Breast epithelium (tissue), 4 donors: ENCODE measurements around the gene C1orf115. TPM values are rescaled to one million over a fixed set of nuclear protein-coding genes. Genes with fewer than 3 reads are reported as not detected.
A peak's percentile ranks its signal among the peaks of the same experiment; 100 is the strongest.
"Not testable (repeated sequence)": the region's sequence is repeated elsewhere in the genome, so short reads cannot be mapped to it uniquely, and the experiment has no call there.

ENCODE experiments used
- DNase-seq, 2 donors: peaks; one replicate each; pipeline ENCODE4 v3.0.0-alpha.2; 2019; ENCODE audit warnings: low spot score in 2 of 2
- H3K27ac ChIP-seq, 2 donors: fragments of 200-600 bp; sonication (generic) in 1 of 2; one replicate each; pipeline ENCODE4 v1.5.1; 2016 to 2019; ENCODE audit warnings: mild to moderate bottlenecking in 1 of 2
- H3K27me3 ChIP-seq, 2 donors: fragments of 200-600 bp; sonication (generic) in 1 of 2; one replicate each; pipeline versions ENCODE4 v1.5.1 to v1.6.0; 2017 to 2019; ENCODE audit warnings: control low read depth in 1 of 2, mild to moderate bottlenecking in 1 of 2
- H3K36me3 ChIP-seq: fragments of 200-600 bp; one replicate; pipeline ENCODE4 v1.5.1; 2019
- H3K4me1 ChIP-seq, 2 donors: fragments of 200-600 bp; sonication (generic); one replicate each; pipeline ENCODE4 v1.5.1; 2016 to 2019; ENCODE audit warnings: control low read depth in 1 of 2
- H3K4me3 ChIP-seq, 3 donors: fragments of 200-600 bp; sonication (generic); 1 replicate in 2 of 3; 2 replicates in 1 of 3; pipeline ENCODE4 v1.5.1; 2016 to 2019; ENCODE audit warnings: mild to moderate bottlenecking in 3 of 3, moderate library complexity in 2 of 3
- H3K9me3 ChIP-seq, 2 donors: fragments of 200-600 bp; sonication (generic) in 1 of 2; one replicate each; pipeline ENCODE4 v1.5.1; 2016 to 2019; ENCODE audit warnings: control low read depth in 1 of 2
- CTCF ChIP-seq, 3 donors: fragments of 450-650 bp; IDR thresholded peaks; one replicate each; pipeline ENCODE4 v1.5.1; 2016 to 2017; ENCODE audit warnings: antibody characterized with exemption in 3 of 3, mild to moderate bottlenecking in 3 of 3, moderate library complexity in 3 of 3
- POLR2A ChIP-seq: fragments of 450-650 bp; IDR thresholded peaks from one replicate; pipeline ENCODE4 v1.6.1; 2016; ENCODE audit warnings: antibody characterized with exemption, mild to moderate bottlenecking, moderate library complexity
- POLR2AphosphoS5 ChIP-seq, 3 donors: sonication (generic); formaldehyde crosslinking; IDR thresholded peaks; one replicate each; pipeline ENCODE4 v1.6.1; 2017; ENCODE audit warnings: antibody characterized with exemption in 3 of 3
- intact Hi-C: fragments of 100-400 bp; cut with DNase I; formaldehyde crosslinking; loops from one replicate; pipeline ENCODE4 v1.15.1; 2023; ENCODE audit warnings: low total_unique reads
- total RNA-seq, 3 donors: library from RNA; depleted of rRNA; stranded (reverse); fragments of >200 nt; gene quantifications; one replicate each; pipeline ENCODE4 v1.1.0, GENCODE V29; 2016

Gene C1orf115
- total RNA-seq, 3 donors from 2014 or later = 29.3 to 44.6 (median 38.1) TPM

GRCh38 chr1:220708936-220709801 lies 19.0 kb downstream of the C1orf115 start:
- H3K36me3 ChIP-seq = no peaks in the 10 kb centered on the region
- TF ChIP-seq POLR2AphosphoS5 (IDR thresholded peaks at IDR 0.05) (no peak), CTCF (IDR thresholded peaks at IDR 0.05) (no peak), POLR2A (no peak)
- H3K4me3 ChIP-seq = no peak overlapping the region
- intact Hi-C loops = no loop called here
- no peaks in the 10 kb centered on the region for H3K4me1 ChIP-seq
- DNase-seq = no peak
- peak overlapping the region; percentile 33 to 38 for H3K27ac ChIP-seq
- no peaks in the 10 kb centered on the region for H3K9me3 ChIP-seq
- no peaks in the 10 kb centered on the region for H3K27me3 ChIP-seq

GRCh38 chr1:220710333-220710732 lies 20.2 kb downstream of the C1orf115 start:
- no peaks in the 10 kb centered on the region for H3K9me3 ChIP-seq
- DNase-seq = no peak
- no peak overlapping the region for H3K4me3 ChIP-seq
- H3K27me3 ChIP-seq = no peaks in the 10 kb centered on the region
- H3K36me3 ChIP-seq = no peaks in the 10 kb centered on the region
- intact Hi-C loops = no loop called here
- H3K27ac ChIP-seq = peak overlapping the region; percentile 8 to 55
- TF ChIP-seq POLR2AphosphoS5 (IDR thresholded peaks at IDR 0.05) (no peak), POLR2A (no peak), CTCF (IDR thresholded peaks at IDR 0.05) (no peak)
- no peaks in the 10 kb centered on the region for H3K4me1 ChIP-seq

DNA sequence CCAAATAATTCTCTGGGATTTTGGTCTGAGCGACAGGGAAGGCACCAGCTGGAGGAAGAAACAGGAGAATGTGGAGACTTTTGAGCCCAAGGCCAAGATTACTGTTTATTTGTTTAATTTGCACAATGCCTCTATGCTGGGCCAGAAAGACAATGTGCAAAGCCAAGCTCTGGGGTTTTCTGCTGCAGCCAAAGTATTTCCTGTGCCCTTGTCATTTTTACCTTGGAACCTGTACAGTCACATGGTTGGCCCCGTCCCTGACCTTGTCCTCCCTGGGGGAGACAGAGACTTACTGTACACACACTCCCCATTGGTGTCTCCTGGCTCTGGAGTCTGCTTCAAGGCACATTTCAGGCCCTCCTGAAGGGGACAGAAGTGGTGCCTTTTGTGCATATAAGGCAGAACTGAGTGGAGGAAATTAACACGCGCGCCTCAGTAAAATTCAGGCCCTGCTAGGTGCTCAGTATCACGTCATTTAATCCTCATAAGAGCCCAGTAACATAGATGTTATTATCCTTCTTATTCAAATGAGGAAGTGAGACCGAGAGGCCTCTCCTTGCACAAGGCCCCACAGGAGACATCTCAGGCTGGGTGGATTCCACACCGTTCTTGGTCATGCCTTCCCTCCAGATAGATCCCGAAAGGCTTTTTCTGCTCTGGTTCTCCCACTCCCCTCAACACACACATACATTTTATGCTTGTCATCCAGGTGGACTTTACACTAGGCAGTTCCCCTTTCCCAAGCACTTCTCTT lies 21.1 kb downstream of the C1orf115 start:
- H3K27ac ChIP-seq = peak overlapping the region; percentile 30 to 55
- H3K4me1 ChIP-seq = no peaks in the 10 kb centered on the region
- no peak overlapping the region for H3K4me3 ChIP-seq
- H3K9me3 ChIP-seq = peaks cover 0 to 4% of the 10 kb centered on the region in 2 donors
- no peaks in the 10 kb centered on the region for H3K36me3 ChIP-seq
- TF ChIP-seq CTCF (IDR thresholded peaks at IDR 0.05) = no peak
- TF ChIP-seq POLR2A = no peak
- no peak for TF ChIP-seq POLR2AphosphoS5 (IDR thresholded peaks at IDR 0.05)
- intact Hi-C loops = no loop called here
- H3K27me3 ChIP-seq = no peaks in the 10 kb centered on the region
- DNase-seq = no peak

DNA sequence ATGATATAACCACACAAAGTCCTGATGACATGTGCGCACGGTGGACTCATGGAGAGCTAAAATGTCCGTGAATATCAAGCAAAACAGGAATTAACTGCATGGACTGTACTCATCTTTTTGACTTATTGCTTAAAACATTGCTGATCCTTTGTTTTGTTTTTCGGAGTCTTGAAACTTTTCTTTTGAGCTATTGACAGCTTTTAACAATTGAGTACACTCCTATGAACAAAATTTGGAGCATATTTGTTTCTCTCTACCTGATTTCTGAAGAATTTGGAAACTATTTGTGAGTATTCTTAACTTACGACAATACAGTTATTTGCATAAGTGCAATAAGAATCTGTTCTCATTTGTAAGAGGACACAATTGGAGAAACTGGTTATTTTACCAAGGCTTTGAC lies 25.8 kb downstream of the C1orf115 start:
- H3K27me3 ChIP-seq, H3K4me1 ChIP-seq, H3K36me3 ChIP-seq, intact Hi-C loops, H3K27ac ChIP-seq, H3K9me3 ChIP-seq, DNase-seq, H3K4me3 ChIP-seq: not testable (repeated sequence)

GRCh38 chr1:220717800-220718640 lies 27.9 kb downstream of the C1orf115 start:
- H3K36me3 ChIP-seq = no peaks in the 10 kb centered on the region
- no peak overlapping the region for H3K4me3 ChIP-seq
- no peak overlapping the region for H3K27ac ChIP-seq
- intact Hi-C loops = no loop called here
- peaks cover 0 to 4% of the 10 kb centered on the region in 2 donors for H3K9me3 ChIP-seq
- DNase-seq = no peak
- no peaks in the 10 kb centered on the region for H3K4me1 ChIP-seq
- TF ChIP-seq POLR2AphosphoS5 (IDR thresholded peaks at IDR 0.05) (no peak), CTCF (IDR thresholded peaks at IDR 0.05) (no peak), POLR2A (no peak)
- H3K27me3 ChIP-seq = no peaks in the 10 kb centered on the region

GRCh38 chr1:220721266-220721665 lies 31.1 kb downstream of the C1orf115 start:
- H3K36me3 ChIP-seq, H3K27ac ChIP-seq, DNase-seq, H3K4me1 ChIP-seq, H3K9me3 ChIP-seq, H3K4me3 ChIP-seq, H3K27me3 ChIP-seq, intact Hi-C loops: not testable (repeated sequence)
